Measurements from ENCODE around the gene TEX12. TPM values are rescaled to one million over a fixed set of nuclear protein-coding genes. Genes with fewer than 3 reads are reported as not detected.

TEX12 gene
- total and polyA plus RNA-seq, 2 of the 4 experiments (the other 2 are of a cell fraction) = 0.12 TPM; not detected in 1

GRCh38 chr11:112185883-112186282, 18.7 kb downstream of the TEX12 start:
- intact Hi-C loops (cut with micrococcal nuclease) = no loop called here
- peak; percentile 46 for ATAC-seq (ENCODE audit: low read depth)
- Histone ChIP-seq H3K36me3 (ENCODE audit: control insufficient read depth, insufficient read depth, low read length) (no peaks in the 10 kb centered on the region), H4K5ac (ENCODE audit: low read depth, low read length) (no peak overlapping the region), H3K9me1 (ENCODE audit: insufficient read depth, low read length) (no peaks in the 10 kb centered on the region), H4K20me1 (ENCODE audit: insufficient read depth, low read length) (no peaks in the 10 kb centered on the region), H2BK5ac (ENCODE audit: low read depth, low read length, poor library complexity, severe bottlenecking) (no peak overlapping the region), H3K27me3 (ENCODE audit: control insufficient read depth, insufficient read depth, low read length) (no peaks in the 10 kb centered on the region), H3K23ac (ENCODE audit: low read depth, low read length) (no peak overlapping the region), H3K79me1 (ENCODE audit: low read depth in 1 of 2, low read length in 2 of 2) (no peaks in the 10 kb centered on the region), H3K4me1 (ENCODE audit: control insufficient read depth, insufficient read depth, low read length) (peaks cover 3% of the 10 kb centered on the region; the same call in 1 of the 2 replicates), H3K18ac (ENCODE audit: low read depth, low read length) (no peak overlapping the region), H2AK5ac (ENCODE audit: low read depth, low read length) (no peak overlapping the region), H4K91ac (ENCODE audit: insufficient read depth, low read depth, low read length) (no peak overlapping the region), H2BK20ac (ENCODE audit: low read depth, low read length) (no peak overlapping the region), H4K8ac (ENCODE audit: low read depth in 2 of 2, low read length in 2 of 2) (no peak overlapping the region), H3K4me2 (ENCODE audit: low read depth, low read length) (no peak overlapping the region), H2AFZ (replicated peaks; ENCODE audit: low read length, poor library complexity) (no peak overlapping the region), H3K9me3 (ENCODE audit: control insufficient read depth, insufficient read depth, low read length) (no peaks in the 10 kb centered on the region), H2BK120ac (ENCODE audit: low read depth, low read length) (no peak overlapping the region), H3K27ac (ENCODE audit: insufficient read depth, low read length) (no peak overlapping the region), H3K14ac (replicated peaks; ENCODE audit: low read depth, low read length) (no peak overlapping the region), H3K4me3 (ENCODE audit: insufficient read depth, low read depth, low read length) (no peak overlapping the region), H3K56ac (ENCODE audit: extremely low read depth, insufficient read depth, low read length) (no peak overlapping the region), H3K4ac (ENCODE audit: low read depth, low read length) (no peak overlapping the region), H2AK9ac (replicated peaks; ENCODE audit: low read depth, low read length, poor library complexity) (no peak overlapping the region), H3K9ac (ENCODE audit: low read depth, low read length) (no peak overlapping the region), H2BK15ac (ENCODE audit: low read depth, low read length) (no peak overlapping the region)
- DNase-seq = no peak
- dilution Hi-C loops (cut with HindIII; ENCODE audit: low sequenced_read_pairs, unreplicated experiment) = no loop called here
- in situ Hi-C loops (cut with MboI; ENCODE audit: low sequenced_read_pairs) = no loop called here
- no TSS peak for BruUV-seq (replicated peaks)
- ChIA-PET CTCF (no interaction called here), POLR2A (ENCODE audit: unreplicated experiment) (interaction anchor here (0.6 kb wide), 1 partner anchor 711 kb away, joined by 14 read pairs; no protein-coding TSS in a partner anchor)
- TF ChIP-seq FOS (IDR thresholded peaks at IDR 0.05; ENCODE audit: low read depth, low read length) = no peak

All from IMR-90 (cell line).